Left cardiac atrium (tissue), 4 donors: ENCODE measurements around the gene SENP6. TPM values are rescaled to one million over a fixed set of nuclear protein-coding genes. Genes with fewer than 3 reads are reported as not detected.
"Not testable (repeated sequence)": the region's sequence is repeated elsewhere in the genome, so short reads cannot be mapped to it uniquely, and the experiment has no call there.

Source experiments
- ATAC-seq, 2 donors: fragments of 200-7000 bp; cut with Tn5 transposase; one replicate each; pipeline ENCODE4 v1.9.1; 2020; ENCODE audit warnings: mild to moderate bottlenecking in 2 of 2, moderate library complexity in 2 of 2
- DNase-seq: peaks from one replicate; pipeline ENCODE4 v3.0.0-alpha.2; 2020
- intact Hi-C, 2 donors: fragments of 100-400 bp; cut with DNase I; formaldehyde crosslinking; loops; one replicate each; pipeline versions ENCODE4 v1.14.1 to v1.15.1; 2022 to 2023
- total RNA-seq, 2 donors: library from RNA; stranded (reverse); fragmentation: NEBNext Ultra II Directional; extraction: Animal tissue kit (Norgen Biotek cat#: 25700); gene quantifications; one replicate each; pipeline ENCODE4 v1.2.1, GENCODE V29; 2021
- donor health status: DM: no; HTN: yes; CAD: no.
- donor health status: DM: no; HTN: yes; CAD: no; lungs with severe emphysema.
- donor health status: DM: yes; HTN: yes; CAD: no.
- donor health status: Dilated cardiomyopathy.

The SENP6 gene
- total RNA-seq, 2 donors from 2014 or later = 48.7 to 67.4 TPM

GRCh38 chr6:75727206-75727605 is 125.5 kb downstream of the SENP6 start:
- intact Hi-C loops = no loop called here
- DNase-seq = no peak

GRCh38 chr6:75731029-75731428 is 129.3 kb downstream of the SENP6 start:
- DNase-seq, ATAC-seq, intact Hi-C loops: not testable (repeated sequence)

More at GRCh38 chr6:75727206-75727605, 125.5 kb downstream of the SENP6 start:
- no peak for ATAC-seq

GRCh38 chr6:75735491-75736186 is 134.0 kb downstream of the SENP6 start:
- DNase-seq (no peak), ATAC-seq (no peak)
- intact Hi-C loops = no loop called here

GRCh38 chr6:75743971-75744370 is 142.3 kb downstream of the SENP6 start:
- no peak for DNase-seq
- intact Hi-C loops = no loop called here
- ATAC-seq = no peak

GRCh38 chr6:75745404-75745803 is 143.7 kb downstream of the SENP6 start:
- no peak for DNase-seq
- intact Hi-C loops = no loop called here

GRCh38 chr6:75746221-75746620 is 144.5 kb downstream of the SENP6 start:
- intact Hi-C loops = no loop called here
- DNase-seq = no peak
- ATAC-seq = no peak

More at GRCh38 chr6:75745404-75745803, 143.7 kb downstream of the SENP6 start:
- no peak for ATAC-seq

GRCh38 chr6:75747152-75747992 is 145.7 kb downstream of the SENP6 start:
- ATAC-seq (no peak), DNase-seq (no peak)
- intact Hi-C loops = no loop called here

GRCh38 chr6:75748003-75748742 is 146.5 kb downstream of the SENP6 start:
- no peak for DNase-seq
- peak; percentile 60 to 69 for ATAC-seq
- intact Hi-C loops = no loop called here

- intact Hi-C loops = no loop called here
- peak; percentile 98 to 99 for ATAC-seq
- DNase-seq = peak; percentile 83
Measured at GRCh38 chr6:75748743-75749538, 147.3 kb downstream of the SENP6 start, which contains the start of gene MYO6. Gene MYO6, plus strand, starts transcription at chr6:75749239. Its CDS starts 68,309 bp downstream, at chr6:75817548.

- no peak for ATAC-seq
- intact Hi-C loops = no loop called here
- DNase-seq = no peak
Measured at GRCh38 chr6:75751443-75751842, 149.8 kb downstream of the SENP6 start.

- ATAC-seq = no peak
- no peak for DNase-seq
- intact Hi-C loops = no loop called here
Measured at GRCh38 chr6:75752365-75752764, 150.7 kb downstream of the SENP6 start.

- DNase-seq (no peak), ATAC-seq (no peak)
- intact Hi-C loops = no loop called here
Measured at GRCh38 chr6:75755704-75756103, 154.0 kb downstream of the SENP6 start.

GRCh38 chr6:75757295-75757694 is 155.6 kb downstream of the SENP6 start:
- intact Hi-C loops = no loop called here
- DNase-seq = no peak
- no peak for ATAC-seq

- no peak for ATAC-seq
- intact Hi-C loops = no loop called here
- no peak for DNase-seq
Measured at GRCh38 chr6:75758061-75758460, 156.4 kb downstream of the SENP6 start.

- intact Hi-C loops = no loop called here
- ATAC-seq (no peak), DNase-seq (no peak)
Measured at GRCh38 chr6:75759207-75759606, 157.5 kb downstream of the SENP6 start.

- DNase-seq (no peak), ATAC-seq (no peak)
- intact Hi-C loops = no loop called here
Measured at GRCh38 chr6:75760320-75760719, 158.6 kb downstream of the SENP6 start.

- no peak for DNase-seq
- no peak for ATAC-seq
- intact Hi-C loops = no loop called here
Measured at GRCh38 chr6:75761489-75761888, 159.8 kb downstream of the SENP6 start.

- no peak for ATAC-seq
- no peak for DNase-seq
- intact Hi-C loops = no loop called here
Measured at GRCh38 chr6:75762063-75762462, 160.4 kb downstream of the SENP6 start.

- ATAC-seq (no peak), DNase-seq (no peak)
- intact Hi-C loops = no loop called here
Measured at GRCh38 chr6:75766387-75766786, 164.7 kb downstream of the SENP6 start.
